Activated CD8-positive, alpha-beta memory T cell treated with anti-CD3 and anti-CD28 coated beads, Interleukin-2, amount 10 ng/mL, durations not matched to agents 7 days and 5 days (primary cell): ENCODE data around the gene CD79A. TPM values are rescaled to one million over a fixed set of nuclear protein-coding genes. Genes with fewer than 3 reads are reported as not detected.
A peak's percentile ranks its signal among the peaks of the same experiment; 100 is the strongest.

Source experiments
- ATAC-seq: fragments of 150-1000 bp; cut with Tn5 transposase; one replicate; pipeline ENCODE4 v1.10.0; 2021; ENCODE audit warnings: moderate library complexity
- CTCF ChIA-PET: fragments of 350-600 bp; sonication (Branson Sonifier 250); formaldehyde crosslinking; loops from one replicate; lab custom pipeline; 2021; ENCODE audit warnings: antibody characterized with exemption; lab: Charles Lee
- DNase-seq: peaks from one replicate; pipeline ENCODE4 v3.0.0-alpha.2; 2020
- H3K27ac Mint-ChIP-seq: one replicate; pipeline ENCODE4 v1.8.0; 2021; ENCODE audit warnings: mild to moderate bottlenecking, mixed read lengths
- H3K27me3 Mint-ChIP-seq: one replicate; pipeline ENCODE4 v1.8.0; 2021; ENCODE audit warnings: mixed read lengths
- H3K36me3 Mint-ChIP-seq: one replicate; pipeline ENCODE4 v1.8.0; 2021; ENCODE audit warnings: mild to moderate bottlenecking, mixed read lengths
- H3K4me1 Mint-ChIP-seq: one replicate; pipeline ENCODE4 v1.8.0; 2021; ENCODE audit warnings: mixed read lengths
- H3K4me3 Mint-ChIP-seq: one replicate; pipeline ENCODE4 v1.8.0; 2021; ENCODE audit warnings: mild to moderate bottlenecking, moderate library complexity, mixed read lengths
- H3K9me3 Mint-ChIP-seq: one replicate; pipeline ENCODE4 v1.8.0; 2022; ENCODE audit warnings: low read depth, mixed read lengths
- total RNA-seq, 2 experiments: library from RNA; stranded (reverse); gene quantifications; one replicate each; pipeline ENCODE4 v1.2.3, GENCODE V29; 2021

The CD79A gene
- total RNA-seq, 2 experiments from 2014 or later = 4.0 to 4.1 TPM

- H3K4me3 Mint-ChIP-seq = no peak overlapping the region
- CTCF ChIA-PET = interaction anchor here (0.8 to 1.4 kb wide), 2 partner anchors 10 to 40 kb away, joined by 3 to 4 read pairs; no protein-coding TSS in a partner anchor
- no peak overlapping the region for H3K27ac Mint-ChIP-seq
- H3K9me3 Mint-ChIP-seq = no peaks in the 10 kb centered on the region
- no peak for ATAC-seq
- DNase-seq = no peak
- H3K27me3 Mint-ChIP-seq = no peaks in the 10 kb centered on the region
- peaks cover 12% of the 10 kb centered on the region for H3K4me1 Mint-ChIP-seq
- H3K36me3 Mint-ChIP-seq = peaks cover 48% of the 10 kb centered on the region
These were observed 28.4 kb downstream of the CD79A start for GRCh38 chr19:41905273-41906002.

DNA sequence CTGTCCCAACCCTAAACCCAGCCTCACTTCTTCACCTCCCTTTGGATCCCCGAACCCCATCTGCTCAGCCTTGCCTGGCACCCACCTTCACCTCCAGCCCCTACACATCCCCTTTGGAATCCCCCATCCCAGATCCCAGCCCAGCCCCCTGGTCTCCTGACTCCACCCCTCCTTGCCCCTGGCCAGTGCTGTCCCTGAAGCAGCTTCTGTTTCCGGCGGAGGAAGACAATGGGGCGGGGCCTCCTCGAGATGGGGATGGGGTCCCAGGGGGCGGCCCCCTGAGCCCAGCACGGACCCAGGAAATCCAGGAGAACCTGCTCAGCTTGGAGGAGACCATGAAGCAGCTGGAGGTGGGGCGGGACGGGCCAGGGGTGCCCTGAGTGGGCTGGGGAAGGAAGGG lies 29.2 kb downstream of the CD79A start:
- CTCF ChIA-PET = interaction anchor here (1.4 kb wide), 1 partner anchor 39 kb away, joined by 3 read pairs; no protein-coding TSS in a partner anchor
- no peak overlapping the region for H3K4me3 Mint-ChIP-seq
- no peak overlapping the region for H3K27ac Mint-ChIP-seq

DNA sequence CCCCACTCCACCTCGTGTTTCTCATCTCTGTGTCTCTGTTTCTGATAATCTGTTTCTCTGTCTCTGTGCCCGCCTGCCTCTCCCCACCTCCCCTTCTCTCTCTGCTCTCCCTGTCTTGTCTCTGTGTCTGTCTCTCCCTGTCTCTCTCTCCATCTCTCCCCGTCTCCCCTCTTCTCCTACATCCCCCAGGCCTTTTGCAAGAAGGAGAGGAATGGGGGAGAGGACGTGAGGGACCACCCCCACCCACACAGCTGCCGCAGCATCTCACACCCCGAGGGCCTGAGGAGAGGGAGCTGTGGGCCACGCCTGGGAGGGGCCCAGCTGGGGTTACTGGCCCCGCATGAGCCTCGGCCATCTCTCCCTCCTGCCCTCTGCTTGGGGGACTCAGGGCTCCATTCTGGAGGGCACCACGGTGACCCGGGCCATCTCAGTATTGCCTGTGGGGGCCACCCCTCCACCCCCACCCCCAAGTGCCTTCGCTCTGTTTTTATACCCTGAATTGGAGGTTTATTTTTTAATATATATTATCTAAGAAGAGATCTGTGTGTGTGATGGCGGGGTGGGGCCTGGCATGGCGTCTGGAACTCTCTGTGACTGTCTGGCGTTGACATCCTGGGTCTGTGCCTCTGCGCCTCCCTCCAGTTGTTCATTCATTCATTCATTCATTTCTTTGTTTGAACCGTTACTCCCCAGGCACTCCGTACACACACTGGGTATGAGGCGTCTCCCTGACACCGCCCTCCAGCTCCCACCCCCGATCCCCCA lies 30.0 kb downstream of the CD79A start:
- H3K4me3 Mint-ChIP-seq = no peak overlapping the region
- peaks cover 11% of the 10 kb centered on the region for H3K4me1 Mint-ChIP-seq
- no peak overlapping the region for H3K27ac Mint-ChIP-seq
- DNase-seq = no peak
- H3K9me3 Mint-ChIP-seq = no peaks in the 10 kb centered on the region
- no peak for ATAC-seq
- H3K27me3 Mint-ChIP-seq = peaks cover 7% of the 10 kb centered on the region
- peaks cover 39% of the 10 kb centered on the region for H3K36me3 Mint-ChIP-seq
- CTCF ChIA-PET = no interaction called here

More for the DNA sequence above, 29.2 kb downstream of the CD79A start:
- Mint-ChIP-seq H3K27me3 (no peaks in the 10 kb centered on the region), H3K4me1 (peaks cover 9% of the 10 kb centered on the region), H3K36me3 (peaks cover 45% of the 10 kb centered on the region), H3K9me3 (no peaks in the 10 kb centered on the region)
- DNase-seq = no peak
- no peak for ATAC-seq

DNA sequence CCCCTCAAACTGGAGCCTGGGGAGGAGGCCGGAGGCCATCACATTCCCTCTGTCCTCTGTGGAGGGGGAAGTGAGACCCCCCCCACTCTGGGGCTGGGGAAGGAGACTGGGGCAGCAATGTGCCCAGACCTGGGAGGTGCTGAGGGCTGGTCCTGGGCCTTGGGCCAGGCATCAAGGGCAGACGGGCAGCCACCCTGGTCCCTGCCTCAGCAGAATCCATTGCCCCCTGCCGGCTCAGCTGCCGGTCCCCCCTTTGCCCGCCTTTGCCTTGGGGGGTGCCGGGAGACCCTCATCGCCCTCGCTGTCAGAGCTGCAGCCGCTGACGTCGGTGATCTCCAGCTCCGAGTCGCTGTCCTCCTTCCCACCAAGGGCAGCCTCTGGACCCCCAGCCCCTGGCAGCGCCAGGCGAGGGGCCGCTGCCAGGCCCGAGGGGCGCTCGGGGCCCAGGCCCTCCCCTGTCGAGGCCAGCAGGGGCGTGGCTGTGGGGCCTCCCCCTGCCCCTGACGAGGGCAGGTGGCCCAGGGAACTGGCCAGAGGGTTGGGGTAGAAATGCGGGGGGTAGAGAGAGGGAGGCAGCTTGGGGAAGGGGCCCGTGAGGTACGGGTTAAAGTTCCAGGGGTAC lies 31.0 kb downstream of the CD79A start:
- peaks cover 11% of the 10 kb centered on the region for H3K4me1 Mint-ChIP-seq
- no peaks in the 10 kb centered on the region for H3K9me3 Mint-ChIP-seq
- peaks cover 16% of the 10 kb centered on the region for H3K27me3 Mint-ChIP-seq
- CTCF ChIA-PET = no interaction called here
- ATAC-seq (no peak), DNase-seq (no peak)
- peaks cover 30% of the 10 kb centered on the region for H3K36me3 Mint-ChIP-seq
- no peak overlapping the region for H3K4me3 Mint-ChIP-seq
- no peak overlapping the region for H3K27ac Mint-ChIP-seq

GRCh38 chr19:41908724-41909464 lies 31.8 kb downstream of the CD79A start:
- peaks cover 22% of the 10 kb centered on the region for H3K27me3 Mint-ChIP-seq
- peaks cover 25% of the 10 kb centered on the region for H3K36me3 Mint-ChIP-seq
- H3K4me1 Mint-ChIP-seq = peaks cover 11% of the 10 kb centered on the region
- H3K27ac Mint-ChIP-seq = no peak overlapping the region
- no peak overlapping the region for H3K4me3 Mint-ChIP-seq
- CTCF ChIA-PET = interaction anchor here (0.6 kb wide), 1 partner anchor 44 kb away, joined by 3 read pairs; no protein-coding TSS in a partner anchor
- ATAC-seq = no peak
- H3K9me3 Mint-ChIP-seq = no peaks in the 10 kb centered on the region
- DNase-seq = no peak

DNA sequence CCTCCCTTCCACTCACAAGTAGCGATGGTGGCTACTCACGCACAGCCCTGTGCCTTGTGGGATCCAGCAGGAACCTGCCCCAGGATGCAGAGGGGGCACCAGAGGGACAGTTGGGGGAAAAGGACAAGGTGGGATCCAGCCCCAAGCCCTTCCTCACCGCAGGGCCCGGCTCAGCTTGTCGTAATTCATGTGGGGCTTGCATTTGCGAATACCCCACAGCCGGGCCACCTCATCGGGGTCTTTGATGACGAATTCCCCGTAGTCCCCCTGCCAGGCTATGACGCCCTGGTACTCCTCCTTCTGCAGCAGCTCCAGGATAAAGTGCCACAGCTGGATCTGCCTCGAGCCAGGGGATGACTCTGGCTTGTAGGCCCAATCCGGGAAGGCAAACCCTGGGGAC lies 32.6 kb downstream of the CD79A start:
- H3K27me3 Mint-ChIP-seq = peaks cover 27% of the 10 kb centered on the region
- CTCF ChIA-PET = no interaction called here
- H3K27ac Mint-ChIP-seq = no peak overlapping the region
- peaks cover 17% of the 10 kb centered on the region for H3K36me3 Mint-ChIP-seq
- DNase-seq (no peak), ATAC-seq (no peak)
- peaks cover 11% of the 10 kb centered on the region for H3K4me1 Mint-ChIP-seq
- no peaks in the 10 kb centered on the region for H3K9me3 Mint-ChIP-seq
- H3K4me3 Mint-ChIP-seq = no peak overlapping the region

- H3K4me3 Mint-ChIP-seq = no peak overlapping the region
- peaks cover 11% of the 10 kb centered on the region for H3K4me1 Mint-ChIP-seq
- CTCF ChIA-PET = interaction anchor here (1.3 to 2.3 kb wide), 3 partner anchors 8 to 38 kb away, joined by 3 to 5 read pairs (median 4); no protein-coding TSS in a partner anchor
- H3K27ac Mint-ChIP-seq = peak overlapping the region; percentile 0
- ATAC-seq = no peak
- peaks cover 12% of the 10 kb centered on the region for H3K36me3 Mint-ChIP-seq
- DNase-seq = no peak
- no peaks in the 10 kb centered on the region for H3K9me3 Mint-ChIP-seq
- H3K27me3 Mint-ChIP-seq = peaks cover 27% of the 10 kb centered on the region
These were observed 33.3 kb downstream of the CD79A start for GRCh38 chr19:41910240-41910991.

- Mint-ChIP-seq H3K27ac (peak overlapping the region; percentile 39), H3K36me3 (peaks cover 6% of the 10 kb centered on the region), H3K27me3 (peaks cover 27% of the 10 kb centered on the region), H3K4me1 (peaks cover 7% of the 10 kb centered on the region), H3K4me3 (no peak overlapping the region), H3K9me3 (no peaks in the 10 kb centered on the region)
- DNase-seq (no peak), ATAC-seq (peak; percentile 10)
- CTCF ChIA-PET = interaction anchor here (1.0 to 2.3 kb wide), 5 partner anchors 9 to 39 kb away, joined by 3 to 5 read pairs (median 3); no protein-coding TSS in a partner anchor
These were observed 34.2 kb downstream of the CD79A start for GRCh38 chr19:41910992-41911888.

GRCh38 chr19:41911889-41912731 lies 35.0 kb downstream of the CD79A start:
- H3K4me3 Mint-ChIP-seq = no peak overlapping the region
- H3K9me3 Mint-ChIP-seq = no peaks in the 10 kb centered on the region
- CTCF ChIA-PET = interaction anchor here (1.0 to 2.3 kb wide), 4 partner anchors 10 to 22 kb away, joined by 3 to 5 read pairs (median 4); no protein-coding TSS in a partner anchor
- peaks cover 3% of the 10 kb centered on the region for H3K36me3 Mint-ChIP-seq
- peaks cover 4% of the 10 kb centered on the region for H3K4me1 Mint-ChIP-seq
- H3K27me3 Mint-ChIP-seq = peaks cover 27% of the 10 kb centered on the region
- DNase-seq (peak; percentile 47), ATAC-seq (no peak)
- H3K27ac Mint-ChIP-seq = peak overlapping the region; percentile 39

DNA sequence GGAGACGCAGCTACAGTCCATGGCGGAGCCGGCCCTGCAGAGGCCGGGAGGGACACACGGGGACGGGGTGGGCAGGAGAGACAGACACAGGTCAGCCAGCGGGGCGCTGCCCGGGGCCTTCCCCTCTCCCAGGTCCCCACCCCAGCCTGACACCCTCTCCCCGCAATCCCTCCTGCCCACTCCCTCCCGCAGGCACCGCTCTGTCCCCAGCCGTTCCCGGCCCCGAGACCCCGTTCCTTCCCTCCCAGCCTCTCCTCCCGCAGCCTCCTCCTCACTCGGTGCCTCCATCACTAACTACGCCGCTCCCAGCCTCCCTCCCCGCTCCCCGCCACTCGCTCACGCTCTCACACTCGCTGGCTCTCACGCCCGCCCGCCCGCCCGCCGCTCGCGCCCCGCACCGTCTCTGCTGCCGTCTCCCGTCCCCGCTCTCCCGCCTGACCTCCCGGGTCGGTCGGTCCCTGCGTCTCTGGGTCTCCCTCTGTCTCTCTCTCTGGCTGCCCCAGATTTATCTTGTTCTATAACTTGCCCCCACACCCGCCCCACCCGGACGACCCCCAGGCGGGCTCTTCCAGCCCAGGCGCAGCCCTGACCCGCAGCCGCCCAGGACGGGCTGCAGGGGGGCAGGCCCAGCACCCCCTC lies 35.9 kb downstream of the CD79A start:
- no peak overlapping the region for H3K4me3 Mint-ChIP-seq
- peaks cover 27% of the 10 kb centered on the region for H3K27me3 Mint-ChIP-seq
- CTCF ChIA-PET = interaction anchor here (1.4 to 2.3 kb wide), 2 partner anchors 11 to 23 kb away, joined by 3 to 5 read pairs; no protein-coding TSS in a partner anchor
- no peak overlapping the region for H3K27ac Mint-ChIP-seq
- peaks cover 4% of the 10 kb centered on the region for H3K4me1 Mint-ChIP-seq
- H3K36me3 Mint-ChIP-seq = no peaks in the 10 kb centered on the region
- ATAC-seq = peak; percentile 24
- DNase-seq = no peak
- H3K9me3 Mint-ChIP-seq = no peaks in the 10 kb centered on the region
